Endothelial cell of umbilical vein (primary cell): ENCODE data around the gene IL4I1. TPM values are rescaled to one million over a fixed set of nuclear protein-coding genes. Genes with fewer than 3 reads are reported as not detected.

ENCODE experiments used
- BruUV-seq: library from RNA; stranded (reverse); fragments of 400-500 nt; replicated peaks from 2 replicates; lab custom pipeline; 2021; lab: Mats Ljungman, UMichigan
- CTCF ChIA-PET: fragments of 300-600, 350-600 bp; sonication (Branson Sonifier 250); formaldehyde crosslinking; loops from one replicate; lab custom pipeline; 2021; ENCODE audit warnings: antibody characterized with exemption, inconsistent platforms; lab: Charles Lee
- POLR2A ChIA-PET: fragments of 300-600, 350-600 bp; sonication (Branson Sonifier 250); formaldehyde crosslinking; loops from one replicate; lab custom pipeline; 2021; ENCODE audit warnings: antibody characterized with exemption, inconsistent platforms; lab: Charles Lee
- DNase-seq: peaks from one replicate; pipeline ENCODE4 v3.0.0-alpha.2; 2011; ENCODE audit warnings: low read depth, low spot score
- FAIRE-seq: peaks from 2 replicates; lab custom pipeline; 2011; peaks lifted over from hg19 to GRCh38; lab: Jason Lieb, UNC
- H2AFZ ChIP-seq: 2 replicates; pipeline ENCODE4 v1.6.0; 2012; ENCODE audit warnings: low read depth, low read length, control low read depth, inconsistent platforms
- H3K27ac ChIP-seq: 2 replicates; pipeline ENCODE4 v1.5.1; 2011; ENCODE audit warnings: low read depth, mild to moderate bottlenecking, control low read depth, low read length, moderate library complexity; ENCODE audit not compliant: insufficient read depth
- H3K27me3 ChIP-seq, 2 experiments: 2 replicates each; pipeline versions ENCODE4 v1.6.0 to v1.6.1; 2011; ENCODE audit warnings: low read length in 2 of 2, mixed read lengths in 1 of 2; ENCODE audit not compliant: control insufficient read depth in 2 of 2, insufficient read depth in 2 of 2
- H3K36me3 ChIP-seq, 2 experiments: 2 replicates in 1 of 2; 3 replicates in 1 of 2; pipeline ENCODE4 v1.5.1; 2011; ENCODE audit warnings: low read length in 2 of 2, mild to moderate bottlenecking in 1 of 2, moderate library complexity in 1 of 2; ENCODE audit not compliant: control insufficient read depth in 2 of 2, insufficient read depth in 2 of 2; ENCODE audit errors: extremely low read depth in 1 of 2
- H3K4me1 ChIP-seq: 3 replicates; pipeline ENCODE4 v1.5.1; 2011; ENCODE audit warnings: mild to moderate bottlenecking, low read length; ENCODE audit not compliant: control insufficient read depth, insufficient read depth; ENCODE audit errors: extremely low read depth
- H3K4me2 ChIP-seq: 2 replicates; pipeline ENCODE4 v1.6.1; 2011; ENCODE audit warnings: low read length, control low read depth, mixed read lengths; ENCODE audit not compliant: insufficient read depth
- H3K4me3 ChIP-seq, 3 experiments: fragments of 200-600 bp in 1 of 3; sonication (generic), shearing (Covaris generic) in 1 of 3; replicated peaks in 1 of 3; 2 replicates each; pipeline ENCODE4 v1.5.1; 2011 to 2016; ENCODE audit warnings: control low read depth in 3 of 3, low read length in 3 of 3, mild to moderate bottlenecking in 2 of 3, inconsistent platforms in 1 of 3, low read depth in 1 of 3, moderate library complexity in 1 of 3; ENCODE audit not compliant: insufficient read depth in 1 of 3
- H3K79me2 ChIP-seq: 2 replicates; pipeline ENCODE4 v1.6.0; 2012; ENCODE audit warnings: low read length, inconsistent platforms; ENCODE audit not compliant: control insufficient read depth, insufficient read depth
- H3K9ac ChIP-seq: replicated peaks from 2 replicates; pipeline ENCODE3; 2011; ENCODE audit warnings: low read length, control low read depth; ENCODE audit not compliant: insufficient read depth; ENCODE audit errors: extremely low read depth
- H3K9me1 ChIP-seq: replicated peaks from 3 replicates; pipeline ENCODE4 v1.6.0; 2011; ENCODE audit warnings: mild to moderate bottlenecking, low read length; ENCODE audit not compliant: control insufficient read depth, insufficient read depth; ENCODE audit errors: extremely low read depth
- H3K9me3 ChIP-seq: replicated peaks from 2 replicates; pipeline ENCODE4 v1.5.1; 2012; ENCODE audit warnings: low read length, inconsistent platforms; ENCODE audit not compliant: control insufficient read depth, insufficient read depth
- H4K20me1 ChIP-seq: replicated peaks from 2 replicates; pipeline ENCODE3; 2011; ENCODE audit warnings: mild to moderate bottlenecking, low read length; ENCODE audit not compliant: control insufficient read depth, insufficient read depth; ENCODE audit errors: extremely low read depth
- CTCF ChIP-seq, 2 donors: IDR thresholded peaks; 1 replicate in 1 of 2; 2 replicates in 1 of 2; pipeline ENCODE4 v1.5.1; 2011; ENCODE audit warnings: low read length in 2 of 2, mild to moderate bottlenecking in 2 of 2, moderate library complexity in 2 of 2, control low read depth in 1 of 2, inconsistent platforms in 1 of 2, low read depth in 1 of 2; ENCODE audit not compliant: insufficient read depth in 1 of 2; ENCODE audit errors: extremely low read depth in 1 of 2
- EZH2 ChIP-seq: IDR thresholded peaks from 2 replicates; pipeline ENCODE4 v1.6.1; 2012; ENCODE audit warnings: borderline replicate concordance, low read depth, mild to moderate bottlenecking, moderate library complexity, low read length, inconsistent platforms; ENCODE audit not compliant: severe bottlenecking
- FOS ChIP-seq: IDR thresholded peaks from 2 replicates; pipeline ENCODE4 v1.6.1; 2011; ENCODE audit warnings: mild to moderate bottlenecking, low read length, moderate library complexity, borderline replicate concordance; ENCODE audit not compliant: insufficient read depth
- GATA2 ChIP-seq: IDR thresholded peaks from 2 replicates; pipeline ENCODE4 v1.7.0; 2011; ENCODE audit warnings: low read depth, mild to moderate bottlenecking, moderate library complexity, mixed read lengths, low read length; ENCODE audit not compliant: insufficient read length, insufficient read depth
- JUN ChIP-seq: IDR thresholded peaks from 2 replicates; pipeline ENCODE4 v1.6.1; 2011; ENCODE audit warnings: borderline replicate concordance, low read depth; ENCODE audit not compliant: insufficient read length, insufficient read depth
- MAX ChIP-seq: IDR thresholded peaks from 2 replicates; pipeline ENCODE4 v1.6.1; 2011; ENCODE audit not compliant: insufficient read depth, insufficient read length
- MYC ChIP-seq: IDR thresholded peaks from one replicate; pipeline ENCODE4 v1.6.1; 2011; ENCODE audit warnings: mild to moderate bottlenecking, low read depth, low read length
- POLR2A ChIP-seq: IDR thresholded peaks from 2 replicates; pipeline ENCODE4 v1.6.1; 2012; ENCODE audit warnings: low read depth, mild to moderate bottlenecking, control low read depth, low read length
- POLR2AphosphoS5 ChIP-seq: IDR thresholded peaks from 2 replicates; pipeline ENCODE4 v1.6.1; 2012; ENCODE audit warnings: low read depth, mild to moderate bottlenecking, control low read depth, low read length, moderate library complexity; ENCODE audit not compliant: insufficient read depth
- dilution Hi-C: fragments of 300-500 bp; cut with MboI; formaldehyde crosslinking; loops from one replicate; pipeline ENCODE4 v1.15.0; 2019; ENCODE audit warnings: low sequenced_read_pairs; ENCODE audit not compliant: extremely low pct_ligation_motif_present
- intact Hi-C: fragments of 100-400 bp; cut with micrococcal nuclease; formaldehyde crosslinking; loops from one replicate; pipeline ENCODE4 v1.10.0; 2022
- polyA plus RNA-seq, 4 experiments: library from polyadenylated mRNA; depleted of rRNA in 3 of 4; stranded (reverse) in 3 of 4; unstranded in 1 of 4; fragments of >200 nt; gene quantifications; 2 replicates each; pipeline versions ENCODE4 v1.2.1 to v1.2.3, GENCODE V29; 2011 to 2012; ENCODE audit warnings: missing spikeins in 1 of 4
- total RNA-seq: library from RNA; stranded (reverse); gene quantifications from 2 replicates; pipeline ENCODE4 v1.2.3, GENCODE V29; 2021

Gene IL4I1
- total and polyA plus RNA-seq, 2 donors (not counting 3 experiments of a cell fraction or from before 2014, with no cell fraction given): 5.0 to 5.6 TPM

GRCh38 chr19:49884760-49885159 lies 11.9 kb downstream of the IL4I1 start:
- no peaks in the 10 kb centered on the region for H4K20me1 ChIP-seq
- H3K9ac ChIP-seq: no peak overlapping the region
- H3K27me3 ChIP-seq: no peaks in the 10 kb centered on the region
- DNase-seq (no peak), FAIRE-seq (no peak)
- H3K27ac ChIP-seq: no peak overlapping the region
- H3K79me2 ChIP-seq: no peaks in the 10 kb centered on the region
- H2AFZ ChIP-seq: no peak overlapping the region
- intact Hi-C loops: no loop called here
- ChIA-PET CTCF (no interaction called here), POLR2A (no interaction called here)
- H3K9me1 ChIP-seq: no peaks in the 10 kb centered on the region
- no peaks in the 10 kb centered on the region for H3K9me3 ChIP-seq
- TF ChIP-seq EZH2: no peak
- TF ChIP-seq GATA2: no peak
- TF ChIP-seq CTCF (IDR thresholded peaks at IDR 0.05; ENCODE audit: extremely low read depth in 1 of 2, insufficient read depth in 1 of 2, low read depth in 1 of 2, low read length in 2 of 2): no peak
- TF ChIP-seq MYC: no peak
- no peak for TF ChIP-seq JUN
- no peak for TF ChIP-seq MAX
- TF ChIP-seq POLR2A: no peak
- TF ChIP-seq POLR2AphosphoS5: no peak
- no peak for TF ChIP-seq FOS
- no peak overlapping the region for H3K4me3 ChIP-seq
- no TSS peak for BruUV-seq
- dilution Hi-C loops: no loop called here
- no peaks in the 10 kb centered on the region for H3K4me1 ChIP-seq
- H3K4me2 ChIP-seq: no peak overlapping the region
- peaks cover 18 to 45% of the 10 kb centered on the region in 2 experiments for H3K36me3 ChIP-seq
